HG03095 (cell line): Measurements from ENCODE around the gene TGFBR3L.

Experiments
- ATAC-seq: cut with Tn5 transposase; IDR thresholded peaks from one replicate; pipeline ENCODE4 v1.9.1; 2021; ENCODE audit warnings: moderate library complexity; ENCODE audit not compliant: unreplicated experiment

The TGFBR3L gene

DNA sequence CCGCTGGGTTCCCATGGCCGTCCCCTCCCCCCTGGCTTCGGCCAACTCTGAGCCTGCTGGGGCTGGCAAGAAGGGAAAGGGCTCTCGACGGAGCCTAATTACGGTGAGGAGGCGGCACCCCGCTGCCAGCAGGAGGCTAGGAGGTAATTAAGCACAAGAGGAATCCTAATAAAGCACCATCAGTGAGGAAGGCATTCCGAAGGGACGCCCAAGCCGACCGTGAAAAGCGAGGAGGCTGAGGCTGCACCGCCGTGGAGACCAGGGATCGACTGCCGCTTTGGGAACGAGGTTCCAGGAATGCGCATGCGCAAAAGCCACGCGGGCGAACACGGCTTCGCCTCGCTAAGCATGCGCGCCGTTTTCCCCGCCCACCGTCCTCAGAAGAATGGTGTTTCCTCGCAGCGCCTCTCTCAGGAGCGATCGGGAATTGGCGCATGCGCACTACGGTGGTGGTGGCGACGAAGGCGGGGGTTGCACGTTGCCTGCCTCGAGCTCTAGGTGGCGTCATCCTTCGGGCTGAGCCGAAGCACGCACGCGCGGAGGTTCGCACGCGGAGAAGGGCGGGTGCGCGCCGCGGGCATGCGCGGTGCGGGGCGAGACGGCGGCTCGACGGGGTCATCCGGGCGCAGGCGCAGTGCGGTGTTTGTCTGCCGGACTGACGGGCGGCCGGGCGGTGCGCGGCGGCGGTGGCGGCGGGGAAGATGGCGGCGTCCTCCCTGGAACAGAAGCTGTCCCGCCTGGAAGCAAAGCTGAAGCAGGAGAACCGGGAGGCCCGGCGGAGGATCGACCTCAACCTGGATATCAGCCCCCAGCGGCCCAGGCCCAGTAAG, 11.2 kb upstream of the TGFBR3L start, which contains the start of gene MAP2K7:
Gene MAP2K7 (plus strand): TSS at position 634 of the 830 bp plus-strand sequence. CDS start 68 bp downstream, at position 702.
- peak; percentile 58 for ATAC-seq

DNA sequence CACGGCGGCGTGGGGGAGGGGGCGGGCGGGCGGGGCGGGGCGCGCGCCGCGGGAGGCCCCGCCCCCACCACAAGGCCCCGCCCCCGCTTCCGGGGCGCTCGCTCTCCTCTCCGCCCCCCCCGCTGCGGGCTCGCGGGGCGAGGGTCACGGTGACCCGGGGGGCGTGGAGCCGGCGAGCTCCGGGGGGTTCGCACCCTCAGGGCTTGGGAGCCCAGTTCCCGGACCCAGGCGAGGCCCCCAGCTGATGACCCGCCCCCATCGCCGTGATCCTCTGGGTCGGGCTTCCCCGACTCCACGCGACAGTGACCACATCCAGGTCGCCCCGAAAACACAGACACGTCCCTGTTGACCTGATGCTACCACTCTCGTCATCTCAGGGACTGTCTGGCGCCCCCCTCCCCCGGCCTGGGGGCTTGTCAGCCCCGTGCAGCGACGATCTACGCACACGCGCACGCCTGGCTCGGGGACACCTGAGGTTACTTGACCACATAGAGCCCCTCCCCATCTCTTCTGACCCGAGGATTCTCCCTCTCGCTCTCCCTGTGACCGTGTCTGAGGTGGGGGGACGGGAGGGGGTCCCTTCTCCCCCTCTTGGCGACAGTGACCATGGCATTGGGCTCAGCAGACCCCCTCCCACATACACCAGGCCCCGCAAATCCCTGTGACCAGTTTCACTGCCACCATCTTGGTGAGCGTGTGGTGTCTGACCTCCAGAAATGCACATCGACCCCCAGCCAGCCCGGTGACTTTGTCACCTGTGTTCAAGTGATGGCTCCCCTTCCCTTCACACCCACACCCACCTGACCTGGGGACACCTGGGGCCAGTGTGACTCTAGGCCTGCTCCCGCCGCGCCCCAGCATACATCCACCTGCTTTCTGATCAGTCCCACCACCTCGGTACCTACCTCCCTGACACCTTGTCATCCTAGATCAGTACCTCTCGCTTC, 10.3 kb upstream of the TGFBR3L start:
- ATAC-seq, result peak; percentile 23

DNA sequence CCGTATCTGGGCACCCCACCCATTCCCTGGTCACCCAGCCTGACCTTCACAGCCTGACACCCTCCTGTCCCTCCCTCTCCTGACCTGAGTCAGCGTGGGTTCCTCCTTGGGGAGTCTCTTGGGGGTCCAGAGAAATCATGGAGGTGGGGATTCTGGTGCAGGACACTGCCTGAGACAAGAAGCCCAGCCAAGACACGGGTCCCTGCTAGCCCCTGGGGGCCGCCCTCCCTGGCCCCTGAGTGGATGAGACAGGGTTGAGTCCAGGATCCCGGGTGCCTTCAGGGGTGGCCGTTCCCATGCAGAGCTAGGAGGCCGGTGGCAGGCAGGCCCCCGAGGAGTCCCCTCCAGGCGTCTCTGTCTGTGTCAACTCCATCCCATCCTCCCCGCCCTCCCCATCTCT, 9.4 kb upstream of the TGFBR3L start:
- no peak for ATAC-seq

DNA sequence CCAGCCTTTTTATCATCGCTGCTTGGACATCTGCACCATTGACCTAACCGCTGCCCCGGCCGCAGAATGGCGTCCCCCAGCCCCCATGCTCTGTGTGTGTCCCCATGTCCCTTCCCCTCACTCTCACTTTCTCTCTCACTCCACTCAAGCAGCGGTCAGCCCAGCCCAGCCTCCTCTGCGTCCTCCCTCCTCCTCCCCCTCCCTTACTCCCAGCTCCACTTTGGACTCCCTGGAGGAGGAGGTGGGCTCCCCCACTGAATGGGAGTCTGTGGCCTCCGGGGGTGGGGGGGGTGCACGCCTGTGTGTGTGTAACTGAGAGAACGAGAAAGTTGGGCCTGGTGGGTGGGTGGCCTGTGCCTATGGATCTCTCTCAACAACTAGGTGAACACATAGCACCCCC, 8.8 kb upstream of the TGFBR3L start:
- ATAC-seq, result no peak

DNA sequence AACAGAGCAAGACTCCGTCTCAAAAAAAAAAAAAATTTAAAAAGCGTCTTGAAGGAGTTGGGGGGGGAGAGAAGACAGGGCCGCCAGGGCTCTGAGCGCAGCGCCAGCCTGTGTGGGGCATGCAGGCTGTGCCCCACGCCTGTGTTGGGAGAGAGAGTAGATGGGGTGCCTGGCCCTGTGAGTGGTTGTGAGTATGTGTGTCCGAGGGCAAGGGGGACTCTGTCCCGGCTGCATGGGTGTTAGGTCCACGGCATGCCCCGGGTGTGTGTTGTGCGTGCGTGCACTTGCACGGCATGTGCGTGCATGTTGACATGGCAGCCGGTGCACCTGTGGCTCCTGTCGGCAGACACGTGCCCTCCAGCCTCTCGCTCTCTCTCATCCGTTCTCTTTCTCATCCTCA, 7.5 kb upstream of the TGFBR3L start:
- ATAC-seq, result no peak

DNA sequence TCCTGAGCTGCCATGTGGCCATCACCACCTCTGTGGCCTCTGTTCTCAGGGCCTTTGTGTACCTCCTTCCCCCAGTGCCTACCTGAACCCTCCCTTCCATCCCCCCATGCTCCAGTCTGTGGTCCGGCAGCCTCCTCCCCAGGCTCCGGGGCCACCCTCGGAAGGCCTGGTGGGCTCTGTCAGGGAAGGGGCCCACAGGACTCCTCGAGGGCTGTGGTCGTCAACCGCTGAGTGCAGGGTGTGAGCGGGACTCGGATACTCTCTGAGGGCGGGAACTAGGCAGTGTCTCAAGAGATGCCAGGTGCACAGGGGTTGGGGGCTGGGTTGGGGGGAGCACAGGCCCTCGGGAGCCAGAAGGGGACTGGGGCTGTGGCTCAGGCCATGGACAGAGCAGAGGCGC, 7.1 kb upstream of the TGFBR3L start:
- no peak for ATAC-seq

DNA sequence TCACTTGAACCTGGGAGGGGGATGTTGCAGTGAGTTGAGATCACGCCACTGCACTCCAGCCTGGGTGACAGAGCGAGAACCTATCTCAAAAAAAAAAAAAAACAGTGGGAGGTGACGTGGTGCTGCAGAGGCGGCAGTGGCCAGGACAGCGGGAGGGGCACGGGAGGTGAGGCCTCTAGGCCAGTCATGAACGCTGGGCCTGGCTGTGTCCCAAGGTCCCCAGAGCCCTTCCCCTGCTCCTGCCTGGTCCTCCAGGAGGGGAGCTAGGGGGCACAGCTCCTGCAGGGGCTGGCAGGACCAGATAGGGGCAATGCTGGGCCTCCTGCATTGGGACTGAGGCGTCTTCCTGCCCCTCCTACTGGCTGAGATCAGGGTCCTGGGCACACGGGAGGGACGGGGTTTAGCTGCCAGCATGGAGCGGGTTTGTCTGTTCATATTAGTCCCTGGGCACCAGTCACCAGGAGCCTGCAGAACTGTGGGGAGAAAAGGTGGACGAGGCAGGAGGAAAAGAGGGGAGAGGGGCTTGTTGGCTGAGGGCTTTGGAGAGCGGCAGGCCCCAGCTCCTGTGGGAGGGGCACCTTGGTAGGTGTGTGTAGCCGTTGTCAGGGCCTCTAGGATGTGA, 6.4 kb upstream of the TGFBR3L start:
- ATAC-seq, result no peak

DNA sequence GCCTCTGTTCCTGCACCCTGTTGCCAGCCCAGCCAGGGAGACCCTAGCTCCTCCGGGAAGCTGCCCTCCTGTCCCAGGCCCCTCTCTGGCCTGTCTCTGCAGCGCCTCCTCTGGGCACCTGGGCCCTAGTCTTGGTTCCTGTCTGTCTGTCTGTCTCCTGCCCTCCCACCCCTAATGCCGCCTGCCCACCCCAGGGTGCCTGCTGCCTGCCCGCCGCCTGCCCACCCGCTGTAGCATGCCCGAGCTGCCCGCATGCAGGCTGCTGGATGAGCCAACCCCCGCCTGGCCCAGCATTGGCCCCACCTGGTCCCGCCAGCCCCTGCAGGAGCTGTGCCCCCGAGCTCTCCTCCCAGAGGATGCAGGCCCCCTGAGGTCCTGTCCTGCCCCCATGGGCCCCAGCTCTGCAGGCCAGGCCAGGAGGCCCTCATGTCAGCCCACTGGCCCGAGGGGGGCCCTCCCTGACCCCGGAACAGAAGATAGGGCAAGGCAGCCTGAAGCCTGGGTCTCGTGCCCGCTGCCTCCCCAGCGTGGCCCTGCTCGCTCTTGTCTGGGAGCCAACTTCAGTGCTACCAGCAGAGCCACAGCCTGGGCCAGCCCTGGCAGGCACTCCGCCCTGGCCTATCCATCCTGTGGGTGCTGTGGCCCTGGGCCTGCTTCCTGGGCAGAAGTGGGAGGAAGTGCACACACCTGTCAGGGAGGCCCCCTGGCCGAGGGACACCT, 5.7 kb upstream of the TGFBR3L start:
- ATAC-seq, result no peak

DNA sequence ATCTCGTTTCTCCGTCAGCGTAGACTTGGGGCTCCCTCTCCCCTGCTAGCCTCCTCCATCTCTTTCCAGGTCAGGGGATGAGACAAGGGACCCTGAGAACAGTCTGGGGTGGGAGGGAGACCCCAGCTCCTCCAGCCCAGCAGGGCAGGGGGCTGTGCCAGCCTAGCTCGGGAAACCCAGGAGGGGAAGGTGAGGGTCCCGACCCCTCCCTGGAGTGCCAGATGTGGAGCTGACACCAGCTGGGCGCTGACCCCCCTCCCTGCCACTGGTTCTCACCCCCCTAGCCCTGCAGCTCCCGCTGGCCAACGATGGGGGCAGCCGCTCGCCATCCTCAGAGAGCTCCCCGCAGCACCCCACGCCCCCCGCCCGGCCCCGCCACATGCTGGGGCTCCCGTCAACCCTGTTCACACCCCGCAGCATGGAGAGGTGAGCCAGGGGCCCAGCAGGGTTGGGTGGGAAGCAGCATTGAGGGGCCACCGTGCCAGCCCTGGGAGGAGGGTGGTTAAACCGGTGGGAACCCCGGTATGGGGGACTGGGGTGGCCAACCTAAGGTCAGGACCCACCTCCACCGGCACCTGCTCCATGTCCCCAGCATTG, 5.1 kb upstream of the TGFBR3L start:
- no peak for ATAC-seq

DNA sequence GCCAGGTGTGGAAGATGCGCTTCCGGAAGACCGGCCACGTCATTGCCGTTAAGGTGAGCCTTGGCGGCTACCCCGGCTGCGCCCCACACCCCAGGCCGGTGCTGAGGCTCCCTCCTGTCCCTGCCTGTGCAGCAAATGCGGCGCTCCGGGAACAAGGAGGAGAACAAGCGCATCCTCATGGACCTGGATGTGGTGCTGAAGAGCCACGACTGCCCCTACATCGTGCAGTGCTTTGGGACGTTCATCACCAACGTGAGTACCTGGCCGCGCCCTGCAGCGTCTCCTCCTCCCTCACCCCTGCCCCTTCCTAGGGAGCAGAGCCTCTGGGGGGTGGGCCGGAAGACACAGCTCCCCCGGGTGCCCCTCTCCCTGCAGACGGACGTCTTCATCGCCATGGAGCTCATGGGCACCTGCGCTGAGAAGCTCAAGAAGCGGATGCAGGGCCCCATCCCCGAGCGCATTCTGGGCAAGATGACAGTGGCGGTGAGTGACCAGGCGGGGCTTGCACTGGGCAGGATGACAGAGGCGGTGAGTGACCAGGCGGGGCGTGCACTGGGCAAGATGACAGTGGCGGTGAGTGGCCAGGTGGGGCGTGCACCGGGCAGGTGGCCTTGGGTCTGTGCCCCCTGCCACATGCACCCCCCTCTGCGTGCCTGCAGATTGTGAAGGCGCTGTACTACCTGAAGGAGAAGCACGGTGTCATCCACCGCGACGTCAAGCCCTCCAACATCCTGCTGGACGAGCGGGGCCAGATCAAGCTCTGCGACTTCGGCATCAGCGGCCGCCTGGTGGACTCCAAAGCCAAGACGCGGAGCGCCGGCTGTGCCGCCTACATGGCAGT, 4.1 kb upstream of the TGFBR3L start:
- no peak for ATAC-seq

DNA sequence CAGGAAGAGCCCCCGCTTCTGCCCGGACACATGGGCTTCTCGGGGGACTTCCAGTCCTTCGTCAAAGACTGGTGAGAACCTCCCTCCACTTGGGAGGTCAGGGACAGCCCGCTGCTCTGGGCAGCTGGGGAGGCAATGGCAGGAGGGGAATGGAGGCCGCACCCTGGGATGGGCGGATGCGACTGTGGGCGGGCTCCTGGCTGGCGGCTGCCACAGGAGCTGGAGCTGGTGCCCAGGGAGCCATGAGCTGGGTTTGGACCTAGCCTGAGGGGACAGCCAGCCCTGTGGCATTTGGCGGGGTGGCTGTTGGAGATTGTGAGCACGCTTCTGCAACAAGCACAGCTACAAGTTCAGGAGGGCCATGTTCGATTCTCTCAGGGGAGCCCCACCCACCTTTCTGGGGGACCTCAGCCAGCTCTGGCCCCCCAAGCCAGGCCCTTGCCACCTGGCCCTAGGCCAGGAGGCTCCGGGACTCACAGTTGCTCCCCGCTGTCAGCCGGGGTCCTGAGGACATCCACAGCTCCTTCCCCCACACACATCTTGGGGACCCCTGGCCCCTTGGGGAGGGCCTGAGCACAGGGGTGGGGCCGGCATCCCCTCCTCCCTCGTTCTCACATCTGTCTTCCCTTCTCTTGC, 3.0 kb upstream of the TGFBR3L start:
- no peak for ATAC-seq

DNA sequence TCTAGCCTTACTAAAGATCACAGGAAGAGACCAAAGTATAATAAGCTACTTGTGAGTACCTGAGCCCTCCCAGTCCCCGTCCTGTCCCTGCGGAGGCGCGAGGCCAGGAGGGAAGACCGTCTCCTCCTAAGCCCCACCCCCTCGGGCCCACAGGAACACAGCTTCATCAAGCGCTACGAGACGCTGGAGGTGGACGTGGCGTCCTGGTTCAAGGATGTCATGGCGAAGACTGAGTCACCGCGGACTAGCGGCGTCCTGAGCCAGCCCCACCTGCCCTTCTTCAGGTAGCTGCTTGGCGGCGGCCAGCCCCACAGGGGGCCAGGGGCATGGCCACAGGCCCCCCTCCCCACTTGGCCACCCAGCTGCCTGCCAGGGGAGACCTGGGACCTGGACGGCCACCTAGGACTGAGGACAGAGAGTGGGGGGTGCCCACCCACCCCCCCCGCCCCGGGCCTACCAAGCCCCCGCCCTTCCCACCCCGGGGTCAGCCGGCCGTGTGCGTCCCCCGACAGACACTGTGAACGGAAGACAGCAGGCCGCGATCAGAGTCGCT, 2.4 kb upstream of the TGFBR3L start:
- ATAC-seq, result no peak

DNA sequence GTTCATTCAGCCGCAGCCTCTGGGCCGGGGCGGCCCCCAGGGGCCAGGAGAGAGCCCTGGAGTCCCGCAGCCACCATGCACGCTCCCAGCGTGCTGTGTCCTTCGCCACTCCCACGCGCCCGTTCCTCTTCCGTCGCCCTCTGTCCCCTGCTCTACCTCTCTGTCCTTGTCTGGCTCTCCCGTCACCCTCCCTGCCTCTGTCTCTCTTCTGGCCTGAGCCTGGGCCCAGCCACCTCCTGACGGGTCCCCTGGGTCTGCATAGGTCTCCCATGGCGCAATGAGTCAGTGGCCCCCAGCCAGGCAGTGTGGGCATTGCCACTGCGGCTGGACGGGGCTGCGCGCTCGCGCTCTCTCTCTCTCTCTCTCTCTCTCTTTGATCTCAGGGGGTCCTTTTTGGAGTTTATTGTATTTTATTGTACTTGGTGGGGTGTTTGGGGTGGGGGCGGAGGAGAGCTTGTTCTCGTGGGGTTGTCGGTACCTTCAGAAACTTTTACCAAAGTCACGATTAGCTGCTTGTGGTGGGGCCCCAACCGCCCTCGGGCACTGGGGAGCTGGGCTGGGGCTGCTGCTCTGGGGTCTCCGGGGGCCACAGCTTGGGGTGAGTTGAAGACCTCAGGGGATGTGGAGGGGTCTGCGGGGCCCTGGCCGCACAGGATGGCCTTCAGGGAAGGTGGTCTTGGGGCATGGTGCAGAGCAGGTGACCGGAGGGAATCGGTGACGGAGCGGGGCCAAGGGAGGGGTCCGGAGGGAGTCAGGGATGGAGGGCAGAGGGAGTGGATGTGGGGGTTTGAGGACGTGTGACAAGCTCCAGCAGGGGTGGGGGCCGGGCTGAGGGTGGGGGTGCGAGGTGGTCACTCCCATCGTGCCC, 1.7 kb upstream of the TGFBR3L start:
- no peak for ATAC-seq

DNA sequence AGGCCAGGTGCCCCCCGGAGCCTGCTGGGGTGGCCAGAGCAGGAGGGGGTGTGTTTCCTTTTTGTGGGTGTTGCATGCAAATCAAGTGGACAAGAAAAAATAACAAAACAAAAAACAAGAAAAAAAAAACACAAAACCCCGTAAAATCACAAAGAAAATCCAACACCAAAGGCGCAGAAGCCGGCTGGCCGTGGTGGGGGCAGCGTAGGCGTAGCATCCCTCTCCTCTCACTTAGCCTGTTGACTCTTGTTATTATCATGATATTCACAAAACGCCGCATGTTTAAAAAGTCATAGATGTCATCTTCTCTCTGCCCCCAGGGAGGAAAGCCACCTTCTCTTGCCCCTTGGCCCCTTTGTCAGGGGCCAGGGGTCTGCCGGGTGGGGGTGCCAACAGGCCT, 978 bp upstream of the TGFBR3L start:
- ATAC-seq, result no peak

DNA sequence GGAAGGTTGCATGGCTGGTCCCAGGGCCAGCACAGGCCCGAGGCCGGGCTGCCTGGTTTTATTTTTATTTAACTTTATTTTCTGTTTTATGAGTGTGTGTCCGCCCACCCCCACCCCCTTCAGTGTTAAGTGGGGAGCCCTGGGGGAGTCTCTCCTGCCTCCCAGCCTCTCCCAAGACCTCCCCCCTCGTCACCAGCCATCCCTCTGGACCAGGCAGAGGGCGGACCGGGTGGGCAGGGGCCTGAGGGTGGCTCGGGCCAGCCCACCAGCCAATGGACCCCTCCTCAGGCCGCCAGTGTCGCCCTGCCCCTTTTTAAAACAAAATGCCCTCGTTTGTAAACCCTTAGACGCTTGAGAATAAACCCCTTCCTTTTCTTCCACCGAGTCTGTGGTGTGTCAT, 531 bp upstream of the TGFBR3L start:
- ATAC-seq, result no peak

DNA sequence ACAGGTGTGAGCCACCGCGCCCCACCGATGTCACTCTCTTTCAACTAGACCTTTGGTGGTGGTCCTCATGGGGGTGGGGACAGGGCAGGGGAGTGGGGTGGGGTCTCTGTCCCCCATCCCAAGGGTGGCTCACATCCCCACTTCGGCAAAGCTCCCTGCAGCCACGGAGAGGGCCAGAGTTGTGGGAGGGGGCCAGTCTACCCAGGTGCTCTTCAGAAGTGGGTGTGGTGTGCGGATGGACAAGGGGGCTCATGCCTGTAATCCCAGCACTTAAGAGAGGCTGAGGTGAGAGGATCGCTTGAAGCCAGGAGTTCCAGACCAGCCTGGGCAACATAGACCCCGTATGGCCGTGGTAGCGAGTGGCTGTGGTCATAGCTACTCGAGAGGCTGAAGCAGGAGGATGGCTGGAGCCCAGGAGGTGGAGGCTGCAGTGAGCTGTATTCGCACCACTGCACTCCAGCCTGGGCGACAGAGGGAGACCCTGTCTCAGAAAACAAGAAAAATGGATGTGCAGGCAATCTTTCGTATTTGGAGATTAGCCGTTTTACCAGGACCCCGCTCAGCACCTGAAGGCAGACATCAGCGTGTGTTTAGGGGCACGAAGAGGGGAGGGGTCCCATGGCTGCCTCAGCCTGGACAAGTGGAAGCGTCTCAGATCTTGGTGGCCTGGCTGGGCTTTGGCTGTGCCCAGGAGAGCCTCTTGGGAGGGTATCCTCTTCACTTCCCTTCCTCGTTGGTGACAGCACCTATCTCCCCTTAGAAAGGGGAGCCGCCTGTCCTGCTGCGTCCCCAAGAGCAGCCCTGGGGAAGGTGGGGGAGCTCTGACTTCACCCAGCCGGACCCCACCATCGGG, 846 bp downstream of the TGFBR3L start:
- no peak for ATAC-seq
